ENCODE results near the gene ACOXL. TPM values are rescaled to one million over a fixed set of nuclear protein-coding genes. Genes with fewer than 3 reads are reported as not detected.
"Not testable (repeated sequence)": the region's sequence is repeated elsewhere in the genome, so short reads cannot be mapped to it uniquely, and the experiment has no call there.

Gene ACOXL
- total RNA-seq (0.38 TPM), polyA plus RNA-seq (0.41 TPM)
- long read RNA-seq, donor 1 = 0 reads
- long read RNA-seq, donor 2 = 0 reads
- long read RNA-seq, donor 3 = 0 reads
- long read RNA-seq, donor 4 = 0 reads
- long read RNA-seq, donor 5, partial matches to known transcripts = 137 of 153 reads
- long read RNA-seq, donor 5, other reads (novel, unspliced or antisense) = 16 of 153 reads
- long read RNA-seq, donor 6 = 0 reads
- long read RNA-seq, donor 7 = 0 reads
- long read RNA-seq, donor 8 = 0 reads
- long read RNA-seq, donor 9 = 0 reads
- long read RNA-seq, donor 10 = 0 reads

DNA sequence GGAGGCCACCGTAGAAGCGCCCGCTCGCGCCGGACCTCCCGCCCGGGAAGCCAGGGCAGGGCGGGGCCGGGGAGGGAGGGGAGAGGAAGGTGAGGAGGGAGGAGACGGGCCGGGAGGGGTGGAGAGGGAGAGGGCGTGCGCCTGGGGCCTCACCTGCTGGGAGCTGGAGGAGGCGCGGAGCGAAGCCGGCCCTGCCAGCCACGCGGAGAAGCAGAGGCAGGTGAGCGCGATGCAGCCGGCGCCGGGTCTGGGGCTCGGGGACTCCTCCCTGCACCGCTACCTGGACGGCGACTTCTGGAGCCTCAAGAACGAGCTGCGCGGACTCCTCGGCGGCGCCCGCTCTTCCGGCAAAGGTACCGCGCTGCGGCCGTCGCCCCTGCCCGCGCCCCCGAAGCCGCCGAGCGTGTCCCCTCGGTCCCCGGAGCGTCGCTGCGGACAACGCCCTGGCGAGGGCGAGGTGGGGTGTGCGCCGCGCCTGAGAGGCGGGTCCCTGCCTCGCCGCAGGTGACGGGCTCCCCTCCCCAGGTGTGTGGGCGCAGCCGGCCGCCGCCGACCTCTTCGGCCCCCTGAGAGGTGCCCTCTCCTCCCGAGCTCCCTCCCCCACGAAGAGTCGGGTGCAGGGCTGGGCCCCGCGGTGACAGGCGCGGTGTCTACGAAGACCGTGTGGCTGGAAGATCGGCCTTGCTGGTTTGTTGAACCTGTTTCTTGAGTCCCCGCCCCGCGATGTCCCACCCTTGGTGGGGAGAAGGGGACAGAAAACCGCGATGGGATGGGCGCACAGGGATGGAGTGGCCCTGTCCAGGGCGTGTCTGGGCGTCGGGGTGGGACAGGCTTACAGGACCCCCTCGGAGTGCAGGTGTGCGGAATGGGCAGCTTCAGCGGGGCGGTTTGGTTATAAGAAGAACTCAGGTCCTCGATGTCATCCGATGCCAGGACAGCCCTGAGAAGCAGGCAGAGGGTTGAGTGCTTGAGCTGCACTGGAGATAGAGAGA, at the start of gene ACOXL:
Gene ACOXL (plus strand): TSS at position 152 of the 992 bp plus-strand sequence. CDS start 35,817 bp downstream, outside the sequence.
- peaks cover 25 to 53% of the 10 kb centered on the region in 2 donors for H3K27me3 ChIP-seq (ENCODE audit: control insufficient read depth in 2 of 2, insufficient read depth in 1 of 2, low read length in 1 of 2)
- peak within 1 kb of the TSS in 1 of 2 donors; percentile 41 for H3K4me3 ChIP-seq (ENCODE audit: low read length in 2 of 2)
- H3K9me3 ChIP-seq (ENCODE audit: control insufficient read depth in 2 of 2, insufficient read depth in 1 of 2, low read length in 1 of 2) = peaks cover 0 to 7% of the 10 kb centered on the region in 2 donors
- DNase-seq (ENCODE audit: low read depth in 6 of 9, low spot score in 9 of 9) = peak in 1 of 9 donors; percentile 37
- H3K36me3 ChIP-seq (ENCODE audit: control insufficient read depth in 2 of 2, insufficient read depth in 2 of 2, low read length in 1 of 2) = no peaks in the 10 kb centered on the region
- 3% methylated on average over 94 of the region's 94 CpGs for WGBS
- H3K4me1 ChIP-seq (ENCODE audit: control insufficient read depth in 2 of 2, insufficient read depth in 2 of 2, low read length in 2 of 2) = peaks cover 6 to 10% of the 10 kb centered on the region in 2 donors
- no peak within 1 kb of the TSS for H3K27ac ChIP-seq (ENCODE audit: low read depth in 1 of 2, low read length in 1 of 2)

DNA sequence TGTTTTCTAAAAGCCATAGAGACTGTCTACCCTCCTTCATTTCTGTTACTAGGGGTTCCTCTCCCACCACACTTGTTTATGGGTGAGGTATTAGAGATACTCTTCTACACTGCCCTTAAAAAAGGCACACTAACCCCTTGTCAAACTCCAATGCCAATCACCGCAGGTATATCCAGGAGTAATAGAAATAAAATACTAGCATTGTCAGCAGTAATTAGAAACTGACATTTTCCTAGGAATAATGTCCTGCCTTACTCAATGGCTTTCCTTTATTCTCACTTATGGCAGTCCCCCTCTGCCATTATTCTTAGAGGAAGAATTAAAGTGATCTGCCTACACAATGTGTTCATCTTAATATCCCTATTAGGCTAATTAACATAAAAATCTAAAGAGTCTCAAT, 49.5 kb upstream of the ACOXL start:
- Histone ChIP-seq H3K27ac (ENCODE audit: low read depth in 1 of 2, low read length in 1 of 2) (no peak overlapping the region), H3K27me3 (ENCODE audit: control insufficient read depth in 2 of 2, insufficient read depth in 1 of 2, low read length in 1 of 2) (no peaks in the 10 kb centered on the region), H3K4me3 (ENCODE audit: low read length in 2 of 2) (no peak overlapping the region), H3K4me1 (ENCODE audit: control insufficient read depth in 2 of 2, insufficient read depth in 2 of 2, low read length in 2 of 2) (peaks cover 0 to 17% of the 10 kb centered on the region in 2 donors), H3K9me3 (ENCODE audit: control insufficient read depth in 2 of 2, insufficient read depth in 1 of 2, low read length in 1 of 2) (peaks cover 0 to 7% of the 10 kb centered on the region in 2 donors), H3K36me3 (ENCODE audit: control insufficient read depth in 2 of 2, insufficient read depth in 2 of 2, low read length in 1 of 2) (no peaks in the 10 kb centered on the region)
- WGBS = 96% methylated on average over 1 of the region's 1 CpG
- DNase-seq (ENCODE audit: low read depth in 6 of 9, low spot score in 9 of 9) = no peak

DNA sequence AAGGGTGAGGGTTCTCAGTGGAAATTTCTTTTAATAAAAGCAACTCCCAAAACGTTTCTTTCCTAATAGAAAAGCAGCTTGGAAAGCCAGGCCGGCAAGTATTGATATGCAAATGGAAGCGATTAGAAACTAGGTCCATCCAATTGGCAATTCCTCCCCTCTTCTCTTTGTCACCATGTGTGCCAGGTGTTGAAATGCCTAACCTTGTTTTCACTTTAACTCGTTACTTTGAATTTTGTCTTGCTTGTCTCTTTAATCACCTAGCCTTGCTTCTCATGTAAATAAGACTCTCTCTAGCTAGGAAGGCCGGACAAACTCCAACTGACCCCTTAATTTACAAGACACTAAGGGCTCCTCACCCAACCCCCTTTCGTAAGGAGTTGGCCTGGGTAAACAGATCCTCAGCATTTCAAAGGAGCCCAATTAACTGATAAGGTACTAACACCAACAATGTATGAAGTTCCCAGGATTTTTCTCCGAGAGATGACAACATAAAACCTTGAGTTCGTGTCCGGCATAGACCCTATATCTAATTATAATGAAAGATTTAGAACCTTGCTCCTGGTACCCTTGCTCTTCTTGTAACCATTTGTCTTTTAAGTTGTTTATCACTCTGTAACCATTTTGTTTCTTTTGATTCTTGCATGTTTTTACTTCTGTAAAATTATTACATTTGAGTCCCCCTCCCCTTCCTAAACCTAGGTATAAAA, 44.4 kb upstream of the ACOXL start:
- not testable (repeated sequence) for H3K4me3 ChIP-seq (ENCODE audit: low read length in 2 of 2); DNase-seq (ENCODE audit: low read depth in 6 of 9, low spot score in 9 of 9); H3K9me3 ChIP-seq (ENCODE audit: control insufficient read depth in 2 of 2, insufficient read depth in 1 of 2, low read length in 1 of 2); H3K4me1 ChIP-seq (ENCODE audit: control insufficient read depth in 2 of 2, insufficient read depth in 2 of 2, low read length in 2 of 2); H3K27ac ChIP-seq (ENCODE audit: low read depth in 1 of 2, low read length in 1 of 2); H3K27me3 ChIP-seq (ENCODE audit: control insufficient read depth in 2 of 2, insufficient read depth in 1 of 2, low read length in 1 of 2); H3K36me3 ChIP-seq (ENCODE audit: control insufficient read depth in 2 of 2, insufficient read depth in 2 of 2, low read length in 1 of 2)
- 85% methylated on average over 9 of the region's 9 CpGs for WGBS

DNA sequence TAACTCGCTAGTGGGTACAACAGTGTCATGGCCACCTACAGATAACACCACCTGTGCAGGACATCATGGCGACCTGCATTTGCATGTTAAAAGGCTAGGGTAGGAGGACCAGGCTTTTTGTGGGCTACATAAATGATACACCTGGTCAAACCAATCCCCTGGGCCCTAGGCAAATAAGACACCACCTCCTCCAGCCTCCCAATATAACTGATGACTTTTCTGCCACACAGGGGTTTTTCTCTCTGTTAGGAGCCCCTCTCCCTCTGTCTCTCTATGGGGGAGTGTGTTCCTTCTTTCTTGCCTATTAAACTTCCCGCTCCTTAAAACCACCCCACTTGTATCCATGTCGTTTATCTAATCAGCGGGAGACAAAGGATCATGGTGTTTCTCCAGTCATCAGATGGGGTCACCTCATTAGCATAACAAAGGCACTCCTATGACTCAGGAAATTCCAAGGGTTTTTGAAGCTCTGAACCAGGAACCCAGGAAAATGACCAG, 43.7 kb upstream of the ACOXL start:
- no peak for DNase-seq (ENCODE audit: low read depth in 6 of 9, low spot score in 9 of 9)
- WGBS = 88% methylated on average over 5 of the region's 5 CpGs

DNA sequence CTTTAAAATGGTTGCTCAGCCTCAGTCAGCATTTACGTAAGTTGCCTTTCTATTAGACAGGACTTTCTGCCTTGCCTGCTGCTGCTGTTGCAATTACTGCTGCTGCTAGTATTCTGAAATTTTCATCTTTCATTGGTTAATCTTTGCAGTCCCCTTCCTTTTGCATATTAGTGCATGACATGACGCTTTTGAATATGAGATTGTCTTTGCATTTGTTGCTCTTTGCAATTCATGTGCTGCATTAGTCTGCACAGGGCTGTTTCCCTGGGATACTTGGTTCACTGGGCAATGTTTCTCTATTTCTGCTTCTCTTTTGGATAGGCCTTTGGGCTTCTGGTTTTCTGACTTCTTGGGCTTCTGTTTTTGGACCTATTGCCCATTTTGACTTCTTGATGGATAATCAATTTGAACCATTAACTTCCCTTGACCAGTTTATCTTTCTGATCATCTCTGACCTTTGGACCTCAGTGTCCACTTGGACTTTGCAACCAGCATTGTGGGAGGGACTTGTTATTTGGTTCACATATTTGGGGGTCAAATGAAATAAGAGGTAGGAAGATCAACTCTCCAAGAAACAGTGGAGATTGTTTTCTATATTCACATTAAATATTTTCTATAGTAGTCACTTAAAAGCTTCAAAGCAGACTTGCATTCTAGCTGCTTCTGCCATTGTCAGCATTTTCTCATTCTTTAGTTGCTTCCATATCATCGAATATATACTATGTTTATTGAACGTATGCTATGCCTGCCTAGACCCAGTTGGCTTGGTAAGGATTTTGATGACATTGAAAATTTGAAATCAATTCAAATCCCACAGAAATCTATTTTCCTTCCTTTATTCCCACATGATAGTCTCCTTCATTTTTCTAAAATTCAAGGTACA, 42.0 kb upstream of the ACOXL start:
- Histone ChIP-seq H3K27me3 (ENCODE audit: control insufficient read depth in 2 of 2, insufficient read depth in 1 of 2, low read length in 1 of 2) (no peaks in the 10 kb centered on the region), H3K9me3 (ENCODE audit: control insufficient read depth in 2 of 2, insufficient read depth in 1 of 2, low read length in 1 of 2) (peaks cover 0 to 7% of the 10 kb centered on the region in 2 donors), H3K36me3 (ENCODE audit: control insufficient read depth in 2 of 2, insufficient read depth in 2 of 2, low read length in 1 of 2) (no peaks in the 10 kb centered on the region), H3K4me3 (ENCODE audit: low read length in 2 of 2) (no peak overlapping the region), H3K4me1 (ENCODE audit: control insufficient read depth in 2 of 2, insufficient read depth in 2 of 2, low read length in 2 of 2) (peaks cover 3 to 5% of the 10 kb centered on the region in 2 donors), H3K27ac (ENCODE audit: low read depth in 1 of 2, low read length in 1 of 2) (no peak overlapping the region)
- 96% methylated on average over 4 of the region's 4 CpGs for WGBS
- DNase-seq (ENCODE audit: low read depth in 6 of 9, low spot score in 9 of 9) = no peak

More for the DNA sequence above, 43.7 kb upstream of the ACOXL start:
- Histone ChIP-seq H3K27ac (ENCODE audit: low read depth in 1 of 2, low read length in 1 of 2) (no peak overlapping the region), H3K4me1 (ENCODE audit: control insufficient read depth in 2 of 2, insufficient read depth in 2 of 2, low read length in 2 of 2) (no peaks in the 10 kb centered on the region), H3K36me3 (ENCODE audit: control insufficient read depth in 2 of 2, insufficient read depth in 2 of 2, low read length in 1 of 2) (no peaks in the 10 kb centered on the region), H3K27me3 (ENCODE audit: control insufficient read depth in 2 of 2, insufficient read depth in 1 of 2, low read length in 1 of 2) (no peaks in the 10 kb centered on the region), H3K9me3 (ENCODE audit: control insufficient read depth in 2 of 2, insufficient read depth in 1 of 2, low read length in 1 of 2) (peaks cover 0 to 7% of the 10 kb centered on the region in 2 donors), H3K4me3 (ENCODE audit: low read length in 2 of 2) (no peak overlapping the region)

DNA sequence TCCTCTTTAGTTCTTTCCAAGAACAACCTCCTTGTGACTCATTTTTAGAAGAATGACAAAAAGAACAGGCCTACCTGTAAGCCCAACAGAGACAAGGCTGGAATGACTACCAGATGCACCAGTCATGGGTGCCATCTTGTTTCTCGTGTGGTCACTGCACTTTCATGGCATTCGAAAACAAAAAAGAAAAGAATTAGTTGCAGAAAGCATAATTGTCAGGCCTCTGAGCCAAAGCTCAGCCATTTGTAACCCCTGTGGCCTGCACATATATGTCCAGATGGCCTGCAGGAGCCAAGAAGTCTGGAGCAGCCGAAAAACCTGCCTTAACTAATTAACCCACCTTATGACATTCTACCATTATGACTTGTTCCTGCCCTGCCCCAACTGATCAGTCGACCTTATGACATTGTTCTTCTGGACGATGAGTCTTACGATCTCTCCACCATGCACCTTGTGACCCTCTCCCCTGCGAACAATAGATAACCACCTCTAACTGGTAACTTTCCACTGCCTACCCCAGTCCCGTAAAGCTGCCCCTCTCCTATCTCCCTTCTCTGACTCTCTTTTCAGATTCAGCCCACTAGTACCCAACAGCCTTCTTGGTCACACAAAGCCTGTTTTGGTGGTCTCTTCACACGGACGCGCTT, 40.6 kb upstream of the ACOXL start:
- DNase-seq (ENCODE audit: low read depth in 6 of 9, low spot score in 9 of 9) = no peak
- H3K4me3 ChIP-seq (ENCODE audit: low read length in 2 of 2) = no peak overlapping the region
- WGBS = 96% methylated on average over 11 of the region's 11 CpGs

DNA sequence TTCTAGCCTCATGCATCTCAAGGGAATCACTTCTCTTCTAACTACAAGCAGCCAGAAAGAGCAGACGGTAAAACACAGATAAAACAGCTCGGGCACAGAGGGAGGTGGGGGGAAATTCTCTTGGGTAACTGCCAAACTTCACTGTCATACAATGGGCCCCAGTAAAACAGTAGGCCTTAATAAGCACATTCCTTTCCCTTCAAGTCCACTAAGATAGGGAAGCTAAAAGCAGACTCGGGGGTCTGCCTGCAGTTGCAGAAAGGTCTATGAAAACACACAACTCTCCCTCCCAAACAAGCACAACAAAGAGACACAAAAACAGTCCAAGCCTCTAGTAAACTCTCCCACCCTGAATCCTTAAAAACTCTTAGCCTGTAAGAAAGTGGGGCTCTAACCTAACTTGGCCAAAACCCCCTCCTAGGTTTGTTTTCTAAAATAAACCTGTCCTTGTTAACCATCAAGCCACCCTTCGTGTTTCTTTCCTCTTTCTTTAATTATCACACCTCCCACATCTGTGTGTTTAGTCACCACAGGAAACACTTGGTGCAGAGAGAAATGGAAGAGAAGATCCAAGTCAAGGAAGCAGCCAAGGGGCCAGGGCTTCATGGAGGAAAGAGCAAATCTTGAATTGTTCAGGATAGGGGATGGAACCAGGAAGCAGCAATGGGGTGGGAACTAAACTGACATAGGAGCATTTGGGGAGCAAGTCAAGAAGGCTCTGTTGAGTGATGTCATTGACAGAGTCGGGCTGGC, 37.1 kb upstream of the ACOXL start:
- not testable (repeated sequence) for H3K9me3 ChIP-seq (ENCODE audit: control insufficient read depth in 2 of 2, insufficient read depth in 1 of 2, low read length in 1 of 2); H3K27me3 ChIP-seq (ENCODE audit: control insufficient read depth in 2 of 2, insufficient read depth in 1 of 2, low read length in 1 of 2); H3K36me3 ChIP-seq (ENCODE audit: control insufficient read depth in 2 of 2, insufficient read depth in 2 of 2, low read length in 1 of 2); H3K27ac ChIP-seq (ENCODE audit: low read depth in 1 of 2, low read length in 1 of 2); H3K4me3 ChIP-seq (ENCODE audit: low read length in 2 of 2); H3K4me1 ChIP-seq (ENCODE audit: control insufficient read depth in 2 of 2, insufficient read depth in 2 of 2, low read length in 2 of 2)
- WGBS = 14% methylated on average over 5 of the region's 5 CpGs
- peak in 1 of 9 donors; percentile 12 for DNase-seq (ENCODE audit: low read depth in 6 of 9, low spot score in 9 of 9)

More for the DNA sequence above, 40.6 kb upstream of the ACOXL start:
- H3K4me1 ChIP-seq (ENCODE audit: control insufficient read depth in 2 of 2, insufficient read depth in 2 of 2, low read length in 2 of 2) = peaks cover 5% of the 10 kb centered on the region in 2 donors
- no peaks in the 10 kb centered on the region for H3K36me3 ChIP-seq (ENCODE audit: control insufficient read depth in 2 of 2, insufficient read depth in 2 of 2, low read length in 1 of 2)
- no peak overlapping the region for H3K27ac ChIP-seq (ENCODE audit: low read depth in 1 of 2, low read length in 1 of 2)
- H3K27me3 ChIP-seq (ENCODE audit: control insufficient read depth in 2 of 2, insufficient read depth in 1 of 2, low read length in 1 of 2) = no peaks in the 10 kb centered on the region
- peaks cover 0 to 4% of the 10 kb centered on the region in 2 donors for H3K9me3 ChIP-seq (ENCODE audit: control insufficient read depth in 2 of 2, insufficient read depth in 1 of 2, low read length in 1 of 2)
